IPS-20b (cell line): Measurements from ENCODE around the gene AKAP9.
"Not testable (repeated sequence)": the region's sequence is repeated elsewhere in the genome, so short reads cannot be mapped to it uniquely, and the experiment has no call there.

Experiments
- H3K27ac ChIP-seq: one replicate; pipeline ENCODE4 v1.5.1; 2013; ENCODE audit warnings: low read length
- H3K27me3 ChIP-seq: 2 replicates; pipeline ENCODE4 v1.6.1; 2013; ENCODE audit warnings: mild to moderate bottlenecking, low read length, inconsistent platforms; ENCODE audit not compliant: insufficient read depth
- H3K36me3 ChIP-seq: 2 replicates; pipeline ENCODE4 v1.6.1; 2013; ENCODE audit warnings: low read depth, mild to moderate bottlenecking, inconsistent platforms, low read length, moderate library complexity; ENCODE audit not compliant: insufficient read depth
- H3K4me1 ChIP-seq: 2 replicates; pipeline ENCODE4 v1.6.1; 2013; ENCODE audit warnings: mild to moderate bottlenecking, control low read depth, inconsistent platforms, low read length, moderate library complexity; ENCODE audit not compliant: insufficient read depth
- H3K4me3 ChIP-seq: 2 replicates; pipeline ENCODE4 v1.5.1; 2013; ENCODE audit warnings: mild to moderate bottlenecking, low read length, inconsistent platforms
- H3K9ac ChIP-seq: 2 replicates; pipeline ENCODE4 v1.6.1; 2013; ENCODE audit warnings: low read depth, mild to moderate bottlenecking, inconsistent platforms, low read length, moderate library complexity
- H3K9me3 ChIP-seq: 2 replicates; pipeline ENCODE4 v1.6.1; 2013; ENCODE audit warnings: mild to moderate bottlenecking, low read depth, low read length, inconsistent platforms; ENCODE audit not compliant: insufficient read depth

Gene AKAP9

GRCh38 chr7:91976743-91977142, 36.1 kb downstream of the AKAP9 start:
- Histone ChIP-seq H3K27me3 (no peaks in the 10 kb centered on the region), H3K4me3 (no peak overlapping the region), H3K27ac (no peak overlapping the region), H3K4me1 (no peaks in the 10 kb centered on the region), H3K9ac (no peak overlapping the region), H3K9me3 (no peaks in the 10 kb centered on the region), H3K36me3 (peaks cover 9% of the 10 kb centered on the region)

GRCh38 chr7:91979590-91979989, 38.9 kb downstream of the AKAP9 start:
- no peaks in the 10 kb centered on the region for H3K9me3 ChIP-seq
- H3K9ac ChIP-seq, result no peak overlapping the region
- no peaks in the 10 kb centered on the region for H3K4me1 ChIP-seq
- no peak overlapping the region for H3K27ac ChIP-seq
- no peak overlapping the region for H3K4me3 ChIP-seq
- H3K36me3 ChIP-seq, result no peaks in the 10 kb centered on the region; the same call in 1 of the 2 replicates
- H3K27me3 ChIP-seq, result no peaks in the 10 kb centered on the region

GRCh38 chr7:91982352-91982751, 41.7 kb downstream of the AKAP9 start:
- H3K9ac ChIP-seq, H3K4me1 ChIP-seq, H3K27me3 ChIP-seq, H3K9me3 ChIP-seq, H3K36me3 ChIP-seq, H3K27ac ChIP-seq, H3K4me3 ChIP-seq: not testable (repeated sequence)

GRCh38 chr7:91988213-91988612, 47.6 kb downstream of the AKAP9 start:
- peaks cover 6% of the 10 kb centered on the region for H3K36me3 ChIP-seq
- H3K9me3 ChIP-seq, result no peaks in the 10 kb centered on the region

GRCh38 chr7:91993976-91994375, 53.3 kb downstream of the AKAP9 start:
- Histone ChIP-seq H3K27me3 (no peaks in the 10 kb centered on the region), H3K9ac (no peak overlapping the region), H3K27ac (no peak overlapping the region), H3K4me1 (no peaks in the 10 kb centered on the region), H3K36me3 (peaks cover 48% of the 10 kb centered on the region), H3K4me3 (no peak overlapping the region), H3K9me3 (no peaks in the 10 kb centered on the region)

More at GRCh38 chr7:91988213-91988612, 47.6 kb downstream of the AKAP9 start:
- Histone ChIP-seq H3K9ac (no peak overlapping the region), H3K27ac (no peak overlapping the region), H3K4me1 (no peaks in the 10 kb centered on the region), H3K27me3 (no peaks in the 10 kb centered on the region), H3K4me3 (no peak overlapping the region)

- Histone ChIP-seq H3K9me3 (no peaks in the 10 kb centered on the region), H3K27ac (no peak overlapping the region), H3K4me3 (no peak overlapping the region), H3K9ac (no peak overlapping the region), H3K36me3 (peaks cover 48% of the 10 kb centered on the region), H3K4me1 (no peaks in the 10 kb centered on the region), H3K27me3 (no peaks in the 10 kb centered on the region)
Observed at GRCh38 chr7:91995391-91996105, 54.9 kb downstream of the AKAP9 start.

- Histone ChIP-seq H3K27ac (no peak overlapping the region), H3K9me3 (no peaks in the 10 kb centered on the region), H3K4me3 (no peak overlapping the region), H3K9ac (no peak overlapping the region), H3K27me3 (no peaks in the 10 kb centered on the region), H3K4me1 (no peaks in the 10 kb centered on the region), H3K36me3 (peaks cover 50% of the 10 kb centered on the region)
Observed at GRCh38 chr7:91999631-92000565, 59.2 kb downstream of the AKAP9 start.

GRCh38 chr7:92002720-92003119, 62.1 kb downstream of the AKAP9 start:
- no peaks in the 10 kb centered on the region for H3K9me3 ChIP-seq
- no peak overlapping the region for H3K9ac ChIP-seq
- H3K27ac ChIP-seq, result no peak overlapping the region
- H3K4me3 ChIP-seq, result no peak overlapping the region
- H3K4me1 ChIP-seq, result no peaks in the 10 kb centered on the region
- H3K36me3 ChIP-seq, result peaks cover 33% of the 10 kb centered on the region; the same call in 1 of the 2 replicates
- H3K27me3 ChIP-seq, result no peaks in the 10 kb centered on the region

GRCh38 chr7:92006046-92006445, 65.4 kb downstream of the AKAP9 start:
- H3K9ac ChIP-seq, result no peak overlapping the region
- H3K27me3 ChIP-seq, result no peaks in the 10 kb centered on the region
- H3K4me1 ChIP-seq, result no peaks in the 10 kb centered on the region
- peaks cover 19% of the 10 kb centered on the region; the same call in 1 of the 2 replicates for H3K9me3 ChIP-seq
- no peak overlapping the region for H3K27ac ChIP-seq
- H3K4me3 ChIP-seq, result no peak overlapping the region
- peaks cover 40% of the 10 kb centered on the region for H3K36me3 ChIP-seq

- Histone ChIP-seq H3K36me3 (peaks cover 41% of the 10 kb centered on the region), H3K27ac (no peak overlapping the region), H3K4me1 (no peaks in the 10 kb centered on the region), H3K4me3 (no peak overlapping the region), H3K9ac (no peak overlapping the region), H3K9me3 (peaks cover 19% of the 10 kb centered on the region; the same call in 1 of the 2 replicates), H3K27me3 (no peaks in the 10 kb centered on the region)
Observed at GRCh38 chr7:92010215-92010614, 69.6 kb downstream of the AKAP9 start.

- H3K27me3 ChIP-seq, result no peaks in the 10 kb centered on the region
- no peak overlapping the region for H3K27ac ChIP-seq
- no peaks in the 10 kb centered on the region for H3K4me1 ChIP-seq
- peaks cover 19% of the 10 kb centered on the region; the same call in 1 of the 2 replicates for H3K9me3 ChIP-seq
- H3K9ac ChIP-seq, result no peak overlapping the region
- H3K4me3 ChIP-seq, result no peak overlapping the region
- peaks cover 60% of the 10 kb centered on the region for H3K36me3 ChIP-seq
Observed at GRCh38 chr7:92013611-92014010, 72.9 kb downstream of the AKAP9 start.

- H3K4me1 ChIP-seq, result no peaks in the 10 kb centered on the region
- H3K9me3 ChIP-seq, result peaks cover 7% of the 10 kb centered on the region
- H3K27me3 ChIP-seq, result no peaks in the 10 kb centered on the region
- H3K36me3 ChIP-seq, result peaks cover 61% of the 10 kb centered on the region
- no peak overlapping the region for H3K4me3 ChIP-seq
- no peak overlapping the region for H3K9ac ChIP-seq
- H3K27ac ChIP-seq, result no peak overlapping the region
Observed at GRCh38 chr7:92020636-92021035, 80.0 kb downstream of the AKAP9 start.
